Pancreas (tissue), 10 donors: Measurements from ENCODE around the gene POU1F1. TPM values are rescaled to one million over a fixed set of nuclear protein-coding genes. Genes with fewer than 3 reads are reported as not detected.

Source experiments
- ATAC-seq, 4 donors: fragments of 200-7000 bp; cut with Tn5 transposase; one replicate each; pipeline versions ENCODE4 v1.8.0 to v1.9.1; 2020; ENCODE audit warnings: mild to moderate bottlenecking in 4 of 4, moderate library complexity in 4 of 4
- DNase-seq, 6 donors: peaks; one replicate each; pipeline ENCODE4 v3.0.0-alpha.2; 2020
- FAIRE-seq: peaks from 2 replicates; lab custom pipeline; 2012; peaks lifted over from hg19 to GRCh38; lab: Jason Lieb, UNC
- H3K27ac ChIP-seq, 4 donors: fragments of 200-600 bp; sonication (generic); 1 replicate in 3 of 4; 2 replicates in 1 of 4; pipeline versions ENCODE4 v1.5.0 to v1.8.0; 2020
- H3K27me3 ChIP-seq, 4 donors: fragments of 200-600 bp; one replicate each; pipeline ENCODE4 v1.8.0; 2021
- H3K36me3 ChIP-seq, 3 donors: fragments of 200-600 bp; sonication (generic) in 1 of 3; one replicate each; pipeline versions ENCODE4 v1.5.0 to v1.8.0; 2020 to 2021
- H3K4me1 ChIP-seq, 3 donors: fragments of 200-600 bp; one replicate each; pipeline ENCODE4 v1.8.0; 2021
- H3K4me3 ChIP-seq, 4 donors: fragments of 200-600 bp; sonication (generic) in 2 of 4; one replicate each; pipeline versions ENCODE4 v1.5.0 to v1.8.0; 2020 to 2021
- H3K9me3 ChIP-seq, 4 donors: fragments of 200-600 bp; one replicate each; pipeline ENCODE4 v1.8.0; 2021
- WGBS, 2 donors: extraction: QIAGEN DNeasy Blood & Tissue Kit; methylation state at CpG; one replicate each; pipeline ENCODE4 v1.1.7; 2013; 5-methylcytosine and 5-hydroxymethylcytosine counted together
- intact Hi-C, 3 donors: fragments of 100-400 bp; cut with DNase I; formaldehyde crosslinking; loops; one replicate each; pipeline versions ENCODE4 v1.11.1 to v1.14.2; 2022
- microRNA-seq, 2 donors: library from miRNA; unstranded; fragments of <30 nt; microRNA quantifications; one replicate each; pipeline versions ENCODE4 to v1.1.0, GENCODE V29; 2019 to 2020
- polyA plus RNA-seq, 2 donors: library from polyadenylated mRNA; stranded (reverse); fragments of 200-250 nt; gene quantifications; one replicate each; pipeline ENCODE4 v1.2.3, GENCODE V29; 2013
- total RNA-seq, 6 donors: library from RNA; stranded (reverse); fragmentation: NEBNext Ultra II Directional in 4 of 6; extraction: Animal tissue kit (Norgen Biotek cat#: 25700) in 4 of 6; gene quantifications; one replicate each; pipeline versions ENCODE4 v1.2.1 to v1.2.4, GENCODE V29; 2021 to 2023
- TF ChIP-seq, protein P1 (sequence below), 4 donors: fragments of 200-600 bp; sonication (generic) in 3 of 4; IDR thresholded peaks; one replicate each; pipeline versions ENCODE4 v1.5.0 to v1.8.0; 2021; ENCODE audit warnings: antibody characterized with exemption in 4 of 4
- donor health status: healthy with polysubstance abuse.
- donor health status: DM: no; HTN: no; CAD: no; lungs with moderate emphysema.
- donor health status: DM: no; HTN: no; CAD: no.
- donor health status: control.
- donor health status: control.
- donor health status: Bipolar disorder and iron deficiency.
- donor health status: DM: yes; HTN: yes; CAD: no.
- donor health status: DM: no; HTN: no; CAD: no.
- donor health status: DM: no; HTN: no; CAD: no.
- donor health status: DM: yes; HTN: yes; CAD: no.

POU1F1 gene
- total and polyA plus RNA-seq, 8 donors = not detected

DNA sequence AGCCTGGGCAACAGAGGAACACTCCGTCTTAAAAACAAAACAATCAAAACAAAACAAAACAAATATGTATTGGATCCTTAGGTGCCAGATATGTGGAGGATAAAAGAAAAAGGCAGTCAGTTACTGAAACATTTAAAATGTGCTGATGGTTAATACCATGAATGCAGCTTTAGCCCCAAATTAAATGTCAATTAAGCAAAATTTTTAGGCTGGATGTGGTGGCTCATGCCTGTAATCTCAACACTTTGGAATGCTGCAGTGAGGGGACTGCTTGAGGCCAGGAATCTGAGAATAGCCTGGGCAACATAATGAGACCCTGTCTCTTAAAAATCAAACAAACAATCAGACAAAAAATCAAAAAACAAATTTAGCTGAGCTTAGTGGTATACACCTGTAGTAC lies 57.8 kb downstream of the POU1F1 start:
- FAIRE-seq (no peak), ATAC-seq (no peak)

More for the DNA sequence above, 57.8 kb downstream of the POU1F1 start:
- intact Hi-C loops = no loop called here
- 85 to 93% methylated on average over 1 of the region's 1 CpG for WGBS, 2 donors
- no peaks in the 10 kb centered on the region for H3K4me1 ChIP-seq
- no peaks in the 10 kb centered on the region for H3K9me3 ChIP-seq
- H3K27me3 ChIP-seq = no peaks in the 10 kb centered on the region
- no peak for DNase-seq
- no peak overlapping the region for H3K4me3 ChIP-seq
- no peak overlapping the region for H3K27ac ChIP-seq
- H3K36me3 ChIP-seq = no peaks in the 10 kb centered on the region
- TF ChIP-seq, protein P1, sequence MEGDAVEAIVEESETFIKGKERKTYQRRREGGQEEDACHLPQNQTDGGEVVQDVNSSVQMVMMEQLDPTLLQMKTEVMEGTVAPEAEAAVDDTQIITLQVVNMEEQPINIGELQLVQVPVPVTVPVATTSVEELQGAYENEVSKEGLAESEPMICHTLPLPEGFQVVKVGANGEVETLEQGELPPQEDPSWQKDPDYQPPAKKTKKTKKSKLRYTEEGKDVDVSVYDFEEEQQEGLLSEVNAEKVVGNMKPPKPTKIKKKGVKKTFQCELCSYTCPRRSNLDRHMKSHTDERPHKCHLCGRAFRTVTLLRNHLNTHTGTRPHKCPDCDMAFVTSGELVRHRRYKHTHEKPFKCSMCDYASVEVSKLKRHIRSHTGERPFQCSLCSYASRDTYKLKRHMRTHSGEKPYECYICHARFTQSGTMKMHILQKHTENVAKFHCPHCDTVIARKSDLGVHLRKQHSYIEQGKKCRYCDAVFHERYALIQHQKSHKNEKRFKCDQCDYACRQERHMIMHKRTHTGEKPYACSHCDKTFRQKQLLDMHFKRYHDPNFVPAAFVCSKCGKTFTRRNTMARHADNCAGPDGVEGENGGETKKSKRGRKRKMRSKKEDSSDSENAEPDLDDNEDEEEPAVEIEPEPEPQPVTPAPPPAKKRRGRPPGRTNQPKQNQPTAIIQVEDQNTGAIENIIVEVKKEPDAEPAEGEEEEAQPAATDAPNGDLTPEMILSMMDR (IDR thresholded peaks at IDR 0.05) = no peak

Small RNA genes lying within 50 kb of the gene (microRNA-seq; reads per million reads assigned to microRNA genes)
- 0 reads per million in 2 donors for gene MIR4795

Other genes with a start within 250 kb of the POU1F1 start
- 10 to 100 TPM; 19.5 to 29.0 (median 25.3) TPM for gene CHMP2B, start 49.3 kb downstream of the POU1F1 start, total RNA-seq
- 10 to 100 TPM; 10.3 to 16.2 TPM for gene CHMP2B, start 49.3 kb downstream of the POU1F1 start, polyA plus RNA-seq